Measurements from ENCODE around the gene IL34. TPM values are rescaled to one million over a fixed set of nuclear protein-coding genes. Genes with fewer than 3 reads are reported as not detected.

IL34 gene
- total and polyA plus RNA-seq, 2 of the 13 experiments (the other 11 are each of a cell fraction or from before 2014, with no cell fraction given), result 1.2 to 1.3 TPM

DNA sequence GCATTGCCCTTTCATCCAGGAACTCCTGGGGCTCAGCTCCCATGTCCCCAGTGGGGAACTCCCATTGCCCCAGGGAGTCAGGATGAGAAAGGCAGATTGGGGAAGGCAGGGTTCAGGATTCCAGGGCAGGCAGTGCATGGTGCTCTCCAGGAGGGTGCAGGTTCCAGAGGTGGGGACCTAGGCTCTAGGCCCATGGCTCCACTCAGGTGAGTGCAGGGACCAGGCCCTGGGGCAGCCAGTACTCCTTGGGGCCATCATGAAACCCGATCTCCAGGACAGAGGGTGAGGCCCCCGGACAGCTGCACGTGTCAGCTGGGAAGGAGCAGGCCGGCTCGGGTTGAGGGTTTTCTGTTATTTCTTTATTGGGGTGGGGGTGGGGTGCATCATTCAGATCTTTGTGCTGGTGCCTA lies 40.7 kb downstream of the IL34 start (continued):
- TF ChIP-seq MEIS1 (CRISPR knock-in tag; IDR thresholded peaks at IDR 0.05; ENCODE audit: borderline replicate concordance) (no peak), TP53 (CRISPR knock-in tag; conservative IDR thresholded peaks at IDR 0.05) (no peak), ZNF138 (CRISPR knock-in tag; IDR thresholded peaks at IDR 0.05; ENCODE audit: low read depth) (no peak), SRSF1 (optimal IDR thresholded peaks at IDR 0.05; ENCODE audit: low read depth, low read length) (no peak), ZNF20 (CRISPR knock-in tag; IDR thresholded peaks at IDR 0.05) (no peak), ZNF7 (CRISPR knock-in tag; IDR thresholded peaks at IDR 0.05) (no peak), GATA4 (IDR thresholded peaks at IDR 0.05; ENCODE audit: borderline replicate concordance, low read depth) (no peak), RNF2 (conservative IDR thresholded peaks at IDR 0.05; ENCODE audit: low read depth) (no peak), ELF1 (CRISPR knock-in tag; IDR thresholded peaks at IDR 0.05) (no peak), BRF2 (CRISPR knock-in tag; IDR thresholded peaks at IDR 0.05) (no peak), NFIB (CRISPR knock-in tag; IDR thresholded peaks at IDR 0.05; ENCODE audit: borderline replicate concordance) (no peak), FOXO4 (CRISPR knock-in tag; conservative IDR thresholded peaks at IDR 0.05) (no peak), ZNF547 (CRISPR knock-in tag; IDR thresholded peaks at IDR 0.05) (no peak), JDP2 (CRISPR knock-in tag; IDR thresholded peaks at IDR 0.05; ENCODE audit: borderline replicate concordance) (no peak)
- TF ChIP-seq, protein P1, sequence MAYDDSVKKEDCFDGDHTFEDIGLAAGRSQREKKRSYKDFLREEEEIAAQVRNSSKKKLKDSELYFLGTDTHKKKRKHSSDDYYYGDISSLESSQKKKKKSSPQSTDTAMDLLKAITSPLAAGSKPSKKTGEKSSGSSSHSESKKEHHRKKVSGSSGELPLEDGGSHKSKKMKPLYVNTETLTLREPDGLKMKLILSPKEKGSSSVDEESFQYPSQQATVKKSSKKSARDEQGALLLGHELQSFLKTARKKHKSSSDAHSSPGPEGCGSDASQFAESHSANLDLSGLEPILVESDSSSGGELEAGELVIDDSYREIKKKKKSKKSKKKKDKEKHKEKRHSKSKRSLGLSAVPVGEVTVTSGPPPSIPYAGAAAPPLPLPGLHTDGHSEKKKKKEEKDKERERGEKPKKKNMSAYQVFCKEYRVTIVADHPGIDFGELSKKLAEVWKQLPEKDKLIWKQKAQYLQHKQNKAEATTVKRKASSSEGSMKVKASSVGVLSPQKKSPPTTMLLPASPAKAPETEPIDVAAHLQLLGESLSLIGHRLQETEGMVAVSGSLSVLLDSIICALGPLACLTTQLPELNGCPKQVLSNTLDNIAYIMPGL (CRISPR knock-in tag; IDR thresholded peaks at IDR 0.05; ENCODE audit: borderline replicate concordance in 1 of 2, low read depth in 1 of 2), result no peak
- TF ChIP-seq, protein P2, sequence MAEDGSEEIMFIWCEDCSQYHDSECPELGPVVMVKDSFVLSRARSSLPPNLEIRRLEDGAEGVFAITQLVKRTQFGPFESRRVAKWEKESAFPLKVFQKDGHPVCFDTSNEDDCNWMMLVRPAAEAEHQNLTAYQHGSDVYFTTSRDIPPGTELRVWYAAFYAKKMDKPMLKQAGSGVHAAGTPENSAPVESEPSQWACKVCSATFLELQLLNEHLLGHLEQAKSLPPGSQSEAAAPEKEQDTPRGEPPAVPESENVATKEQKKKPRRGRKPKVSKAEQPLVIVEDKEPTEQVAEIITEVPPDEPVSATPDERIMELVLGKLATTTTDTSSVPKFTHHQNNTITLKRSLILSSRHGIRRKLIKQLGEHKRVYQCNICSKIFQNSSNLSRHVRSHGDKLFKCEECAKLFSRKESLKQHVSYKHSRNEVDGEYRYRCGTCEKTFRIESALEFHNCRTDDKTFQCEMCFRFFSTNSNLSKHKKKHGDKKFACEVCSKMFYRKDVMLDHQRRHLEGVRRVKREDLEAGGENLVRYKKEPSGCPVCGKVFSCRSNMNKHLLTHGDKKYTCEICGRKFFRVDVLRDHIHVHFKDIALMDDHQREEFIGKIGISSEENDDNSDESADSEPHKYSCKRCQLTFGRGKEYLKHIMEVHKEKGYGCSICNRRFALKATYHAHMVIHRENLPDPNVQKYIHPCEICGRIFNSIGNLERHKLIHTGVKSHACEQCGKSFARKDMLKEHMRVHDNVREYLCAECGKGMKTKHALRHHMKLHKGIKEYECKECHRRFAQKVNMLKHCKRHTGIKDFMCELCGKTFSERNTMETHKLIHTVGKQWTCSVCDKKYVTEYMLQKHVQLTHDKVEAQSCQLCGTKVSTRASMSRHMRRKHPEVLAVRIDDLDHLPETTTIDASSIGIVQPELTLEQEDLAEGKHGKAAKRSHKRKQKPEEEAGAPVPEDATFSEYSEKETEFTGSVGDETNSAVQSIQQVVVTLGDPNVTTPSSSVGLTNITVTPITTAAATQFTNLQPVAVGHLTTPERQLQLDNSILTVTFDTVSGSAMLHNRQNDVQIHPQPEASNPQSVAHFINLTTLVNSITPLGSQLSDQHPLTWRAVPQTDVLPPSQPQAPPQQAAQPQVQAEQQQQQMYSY (CRISPR knock-in tag; IDR thresholded peaks at IDR 0.05), result no peak
